ENCODE measurements around the gene KRTAP4-5.
"Not testable (repeated sequence)": the region's sequence is repeated elsewhere in the genome, so short reads cannot be mapped to it uniquely, and the experiment has no call there.

KRTAP4-5 gene

GRCh38 chr17:41163828-41164227 is 14.2 kb upstream of the KRTAP4-5 start:
- no peak for TF ChIP-seq CTCF (IDR thresholded peaks at IDR 0.05; ENCODE audit: extremely low read depth, missing control alignments)
- no peak for DNase-seq (ENCODE audit: low spot score)

- no peak for TF ChIP-seq CTCF (IDR thresholded peaks at IDR 0.05; ENCODE audit: extremely low read depth, missing control alignments)
- no peak for DNase-seq (ENCODE audit: low spot score)
Observed at GRCh38 chr17:41160648-41161047, 11.0 kb upstream of the KRTAP4-5 start, which contains the start of gene KRTAP4-4. Gene KRTAP4-4, minus strand, starts transcription at chr17:41160748. Its CDS starts 57 bp downstream, at chr17:41160691.

GRCh38 chr17:41160190-41160589 is 10.6 kb upstream of the KRTAP4-5 start:
- DNase-seq (ENCODE audit: low spot score) = not testable (repeated sequence)

GRCh38 chr17:41153856-41154255 is 4.2 kb upstream of the KRTAP4-5 start:
- no peak for DNase-seq (ENCODE audit: low spot score)
- TF ChIP-seq CTCF (IDR thresholded peaks at IDR 0.05; ENCODE audit: extremely low read depth, missing control alignments) = no peak

GRCh38 chr17:41151525-41151924 is 1.9 kb upstream of the KRTAP4-5 start:
- no peak for DNase-seq (ENCODE audit: low spot score)
- TF ChIP-seq CTCF (IDR thresholded peaks at IDR 0.05; ENCODE audit: extremely low read depth, missing control alignments) = no peak

GRCh38 chr17:41150026-41150425 is 401 bp upstream of the KRTAP4-5 start:
- TF ChIP-seq CTCF (IDR thresholded peaks at IDR 0.05; ENCODE audit: extremely low read depth, missing control alignments) = no peak

GRCh38 chr17:41148971-41149651 is 514 bp downstream of the KRTAP4-5 start:
- DNase-seq (ENCODE audit: low spot score) = not testable (repeated sequence)

More at GRCh38 chr17:41150026-41150425, 401 bp upstream of the KRTAP4-5 start:
- DNase-seq (ENCODE audit: low spot score) = no peak

- DNase-seq (ENCODE audit: low spot score) = no peak
Observed at GRCh38 chr17:41147531-41148204, 2.0 kb downstream of the KRTAP4-5 start.

More at GRCh38 chr17:41147531-41148204, 2.0 kb downstream of the KRTAP4-5 start:
- no peak for TF ChIP-seq CTCF (IDR thresholded peaks at IDR 0.05; ENCODE audit: extremely low read depth, missing control alignments)
